Right atrium auricular region (tissue), 2 donors: ENCODE results near the gene ZCWPW1. TPM values are rescaled to one million over a fixed set of nuclear protein-coding genes. Genes with fewer than 3 reads are reported as not detected.

Experiments
- DNase-seq: peaks from one replicate; pipeline ENCODE4 v3.0.0-alpha.2; 2019; ENCODE audit warnings: low spot score
- H3K27ac ChIP-seq, 2 donors: fragments of 200-600 bp; sonication (generic); 1 replicate in 1 of 2; 2 replicates in 1 of 2; pipeline ENCODE4 v1.5.1; 2016 to 2019
- H3K27me3 ChIP-seq, 2 donors: fragments of 200-600 bp; sonication (generic); one replicate each; pipeline versions ENCODE4 v1.5.1 to v1.6.0; 2017 to 2019
- H3K36me3 ChIP-seq: fragments of 200-600 bp; sonication (generic); one replicate; pipeline ENCODE4 v1.5.1; 2016
- H3K4me1 ChIP-seq, 2 donors: fragments of 200-600 bp; sonication (generic); one replicate each; pipeline versions ENCODE4 v1.5.1 to v1.6.0; 2017 to 2019
- H3K4me3 ChIP-seq, 2 donors: fragments of 200-600 bp; sonication (generic); 1 replicate in 1 of 2; 2 replicates in 1 of 2; pipeline ENCODE4 v1.5.1; 2017 to 2019; ENCODE audit warnings: mild to moderate bottlenecking in 1 of 2, moderate library complexity in 1 of 2
- H3K9me3 ChIP-seq, 2 donors: fragments of 200-600 bp; sonication (generic); one replicate each; pipeline ENCODE4 v1.5.1; 2019
- CTCF ChIP-seq, 2 donors: fragments of 200-600 bp; sonication (generic); IDR thresholded peaks; one replicate each; pipeline ENCODE4 v1.5.1; 2019; ENCODE audit warnings: antibody characterized with exemption in 2 of 2
- total RNA-seq, 2 donors: library from RNA; depleted of rRNA; stranded (reverse); fragments of >200 nt; gene quantifications; one replicate each; pipeline ENCODE4 v1.1.0, GENCODE V29; 2016

ZCWPW1 gene
- total RNA-seq, 2 donors from 2014 or later, result 2.1 to 8.5 TPM

DNA sequence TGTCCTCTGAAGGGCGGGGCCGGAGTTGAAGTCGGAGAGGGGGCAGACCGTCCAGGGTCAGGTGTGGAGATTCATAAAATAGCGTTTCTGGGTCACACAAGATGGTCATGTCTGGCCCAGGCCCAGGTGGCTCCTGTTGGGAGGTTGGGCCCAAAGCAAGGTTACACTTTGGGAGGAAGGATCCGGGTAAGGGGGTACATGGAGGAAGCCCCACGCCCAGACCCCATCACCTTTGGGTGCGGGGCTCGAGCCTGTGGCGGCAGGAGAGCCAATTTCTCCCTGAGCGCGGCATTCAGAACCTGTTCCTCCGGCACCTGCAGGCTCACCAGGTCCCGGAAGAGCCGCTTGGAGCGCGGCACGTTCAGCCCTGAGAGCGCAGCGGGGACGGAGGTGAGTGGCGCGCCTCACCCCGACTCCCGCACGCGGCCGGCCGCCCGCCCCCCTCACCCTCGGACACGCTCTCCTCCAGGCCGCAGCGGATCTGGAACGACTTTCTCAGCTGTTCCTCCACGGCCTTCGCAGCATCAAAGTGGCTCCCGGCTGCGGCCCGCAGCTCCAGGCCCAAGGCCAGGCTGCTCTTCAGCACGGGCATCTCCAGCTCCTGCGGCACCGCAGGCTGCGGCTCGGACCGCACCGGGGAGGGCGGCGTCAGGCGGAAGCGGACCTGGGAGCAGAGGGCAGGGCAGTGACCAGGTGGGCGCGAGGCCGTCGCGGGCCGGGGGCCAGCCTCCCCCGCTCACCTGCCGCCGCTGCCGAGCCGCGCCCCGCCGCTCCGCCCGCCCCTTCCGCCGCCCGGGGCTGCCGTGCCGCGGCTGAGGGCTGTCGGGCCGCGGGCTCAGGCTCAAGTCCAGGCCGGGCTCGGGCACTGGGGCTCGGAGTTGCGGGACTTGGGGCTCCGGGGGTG lies 7.2 kb upstream of the ZCWPW1 start:
- Histone ChIP-seq H3K36me3 (peaks cover 21% of the 10 kb centered on the region), H3K27ac (peak overlapping the region; percentile 88 to 92), H3K27me3 (no peaks in the 10 kb centered on the region), H3K4me1 (peaks cover 0 to 34% of the 10 kb centered on the region in 2 donors), H3K9me3 (no peaks in the 10 kb centered on the region), H3K4me3 (peak overlapping the region; percentile 68 to 89)
- TF ChIP-seq CTCF (IDR thresholded peaks at IDR 0.05), result no peak
- DNase-seq, result no peak

- Histone ChIP-seq H3K4me1 (peaks cover 0 to 41% of the 10 kb centered on the region in 2 donors), H3K36me3 (peaks cover 21% of the 10 kb centered on the region), H3K4me3 (peak overlapping the region in 1 of 2 donors; percentile 89), H3K9me3 (no peaks in the 10 kb centered on the region), H3K27ac (no peak overlapping the region), H3K27me3 (no peaks in the 10 kb centered on the region)
- no peak for DNase-seq
- no peak for TF ChIP-seq CTCF (IDR thresholded peaks at IDR 0.05)
These were observed 6.0 kb upstream of the ZCWPW1 start for GRCh38 chr7:100434297-100435144.

DNA sequence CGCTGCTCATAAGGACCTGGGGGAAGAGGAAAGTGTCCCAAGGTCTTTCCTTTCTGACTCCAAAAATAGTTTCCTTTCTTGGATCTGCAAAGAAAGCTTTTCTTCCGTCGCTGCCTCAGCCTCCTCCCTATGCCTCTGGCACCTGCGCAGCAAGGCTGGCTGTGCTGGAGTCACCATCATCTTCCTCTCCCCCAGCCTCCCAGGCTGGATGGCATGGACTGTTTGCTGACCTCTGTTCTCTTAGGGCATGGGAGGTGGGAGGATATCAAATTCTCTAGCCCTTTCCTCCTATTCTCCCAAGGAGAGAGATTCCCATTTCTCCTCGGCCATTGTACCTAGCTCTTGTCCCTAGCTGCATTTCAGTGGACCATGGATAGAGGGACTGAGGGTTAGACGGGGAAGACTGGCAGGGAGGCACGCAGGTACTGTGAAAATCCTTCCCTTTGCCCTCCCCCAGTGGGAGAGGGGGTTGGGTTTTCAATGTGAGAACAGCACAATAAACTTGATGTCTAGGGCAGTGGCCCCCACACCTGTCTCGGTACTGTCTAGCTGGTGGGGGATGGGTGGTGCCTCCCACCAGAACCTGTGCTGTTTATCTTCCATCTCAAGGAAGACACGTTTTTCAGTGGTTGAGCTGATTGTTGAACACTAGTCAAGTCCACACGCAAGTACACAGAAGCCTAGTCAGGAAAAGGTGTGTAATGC lies 5.2 kb upstream of the ZCWPW1 start:
- H3K27me3 ChIP-seq, result no peaks in the 10 kb centered on the region
- H3K4me1 ChIP-seq, result peaks cover 0 to 41% of the 10 kb centered on the region in 2 donors
- DNase-seq, result no peak
- H3K4me3 ChIP-seq, result no peak overlapping the region
- peaks cover 21% of the 10 kb centered on the region for H3K36me3 ChIP-seq
- no peak for TF ChIP-seq CTCF (IDR thresholded peaks at IDR 0.05)
- no peak overlapping the region for H3K27ac ChIP-seq
- H3K9me3 ChIP-seq, result no peaks in the 10 kb centered on the region

GRCh38 chr7:100433276-100433591 lies 4.7 kb upstream of the ZCWPW1 start:
- no peak overlapping the region for H3K27ac ChIP-seq
- peaks cover 0 to 41% of the 10 kb centered on the region in 2 donors for H3K4me1 ChIP-seq

More at GRCh38 chr7:100433276-100433591, 4.7 kb upstream of the ZCWPW1 start:
- DNase-seq, result no peak
- TF ChIP-seq CTCF (IDR thresholded peaks at IDR 0.05), result no peak
- Histone ChIP-seq H3K4me3 (no peak overlapping the region), H3K36me3 (peaks cover 21% of the 10 kb centered on the region), H3K9me3 (no peaks in the 10 kb centered on the region), H3K27me3 (no peaks in the 10 kb centered on the region)
